Body of pancreas (tissue), 4 donors: ENCODE data around the gene PCMTD2. TPM values are rescaled to one million over a fixed set of nuclear protein-coding genes. Genes with fewer than 3 reads are reported as not detected.
"Not testable (repeated sequence)": the region's sequence is repeated elsewhere in the genome, so short reads cannot be mapped to it uniquely, and the experiment has no call there.

ENCODE experiments used
- ATAC-seq: fragments of 150-250 bp; one replicate; pipeline ENCODE4 v1.9.1; 2016
- DNase-seq, 4 donors: peaks; one replicate each; pipeline ENCODE4 v3.0.0-alpha.2; 2019
- H3K27ac ChIP-seq, 4 donors: fragments of 200-600 bp; sonication (generic); 1 replicate in 3 of 4; 2 replicates in 1 of 4; pipeline versions ENCODE4 v1.5.1 to v1.6.1; 2016 to 2019; ENCODE audit warnings: mild to moderate bottlenecking in 1 of 4, mixed read lengths in 1 of 4, moderate library complexity in 1 of 4
- H3K27me3 ChIP-seq, 2 donors: fragments of 200-600 bp; sonication (generic); one replicate each; pipeline ENCODE4 v1.6.0; 2016; ENCODE audit warnings: mild to moderate bottlenecking in 1 of 2
- H3K36me3 ChIP-seq, 2 donors: fragments of 200-600 bp; sonication (generic); replicated peaks in 1 of 2; 2 replicates each; pipeline ENCODE4 v1.5.1; 2016; ENCODE audit warnings: low read depth in 2 of 2; ENCODE audit not compliant: insufficient read depth in 1 of 2
- H3K4me1 ChIP-seq: fragments of 200-600 bp; sonication (generic); one replicate; pipeline ENCODE4 v1.6.0; 2016
- H3K4me3 ChIP-seq, 2 donors: fragments of 200-600 bp; sonication (generic); 1 replicate in 1 of 2; 2 replicates in 1 of 2; pipeline ENCODE4 v1.5.1; 2016 to 2019
- H3K9me3 ChIP-seq, 3 donors: fragments of 200-600 bp; sonication (generic); 1 replicate in 2 of 3; 2 replicates in 1 of 3; pipeline ENCODE4 v1.5.1; 2016
- CTCF ChIP-seq, 7 experiments: fragments of 450-650 bp in 4 of 7; fragments of 200-600 bp in 3 of 7; sonication (generic) in 3 of 7; IDR thresholded peaks; one replicate each; pipeline ENCODE4 v1.5.1; 2016 to 2019; ENCODE audit warnings: antibody characterized with exemption in 7 of 7
- POLR2A ChIP-seq, 3 donors: fragments of 450-650 bp; IDR thresholded peaks; one replicate each; pipeline ENCODE4 v1.6.1; 2016; ENCODE audit warnings: antibody characterized with exemption in 3 of 3, mild to moderate bottlenecking in 2 of 3
- WGBS, 2 donors: methylation state at CpG; one replicate each; pipeline ENCODE4 v1.1.5; 2017; 5-methylcytosine and 5-hydroxymethylcytosine counted together
- intact Hi-C: fragments of 100-400 bp; cut with DNase I; formaldehyde crosslinking; loops from one replicate; pipeline ENCODE4 v1.15.1; 2023
- total RNA-seq, 2 donors: library from RNA; depleted of rRNA; stranded (reverse); fragments of >200 nt; gene quantifications; one replicate each; pipeline ENCODE4 v1.1.0, GENCODE V29; 2016

PCMTD2 gene
- total RNA-seq, 2 donors from 2014 or later = 25.1 to 45.9 TPM

- peaks cover 13% of the 10 kb centered on the region for H3K4me1 ChIP-seq
- no peaks in the 10 kb centered on the region for H3K27me3 ChIP-seq
- peak in 1 of 4 donors; percentile 11 for DNase-seq
- H3K36me3 ChIP-seq = no peaks in the 10 kb centered on the region
- TF ChIP-seq CTCF (IDR thresholded peaks at IDR 0.05) (no peak), POLR2A (IDR thresholded peaks at IDR 0.05) (no peak)
- intact Hi-C loops = no loop called here
- H3K4me3 ChIP-seq = no peak overlapping the region
- H3K9me3 ChIP-seq = no peaks in the 10 kb centered on the region
- ATAC-seq = no peak
- 73 to 83% methylated on average over 6 to 9 of the region's 11 CpGs for WGBS, 2 donors
- peak overlapping the region in 3 of 4 donors; percentile 8 to 51 (median 9) for H3K27ac ChIP-seq
Measured at GRCh38 chr20:64234291-64234791, 21.2 kb upstream of the PCMTD2 start.

GRCh38 chr20:64234921-64235565, 20.5 kb upstream of the PCMTD2 start:
- ATAC-seq, H3K9me3 ChIP-seq, H3K4me3 ChIP-seq, H3K27ac ChIP-seq, H3K36me3 ChIP-seq, H3K27me3 ChIP-seq, intact Hi-C loops: not testable (repeated sequence)
- WGBS, 2 donors = 84% methylated on average over 15 of the region's 17 CpGs; no CpG with 5 or more reads in 1 of the 2 donors
- peaks cover 13% of the 10 kb centered on the region for H3K4me1 ChIP-seq
- DNase-seq = peak in 1 of 4 donors; percentile 9

GRCh38 chr20:64236137-64237088, 19.1 kb upstream of the PCMTD2 start:
- TF ChIP-seq CTCF (IDR thresholded peaks at IDR 0.05) = no peak
- no peak for TF ChIP-seq POLR2A (IDR thresholded peaks at IDR 0.05)
- H3K4me1 ChIP-seq = peaks cover 13% of the 10 kb centered on the region
- H3K27ac ChIP-seq = no peak overlapping the region
- H3K4me3 ChIP-seq = no peak overlapping the region
- no peaks in the 10 kb centered on the region for H3K9me3 ChIP-seq
- 82 to 83% methylated on average over 17 to 20 of the region's 27 CpGs for WGBS, 2 donors
- intact Hi-C loops = no loop called here
- DNase-seq (no peak), ATAC-seq (no peak)
- no peaks in the 10 kb centered on the region for H3K27me3 ChIP-seq
- no peaks in the 10 kb centered on the region for H3K36me3 ChIP-seq

GRCh38 chr20:64237316-64237715, 18.2 kb upstream of the PCMTD2 start:
- no peaks in the 10 kb centered on the region for H3K27me3 ChIP-seq
- intact Hi-C loops = no loop called here
- ATAC-seq (no peak), DNase-seq (no peak)
- peaks cover 13% of the 10 kb centered on the region for H3K4me1 ChIP-seq
- TF ChIP-seq POLR2A (IDR thresholded peaks at IDR 0.05) (no peak), CTCF (IDR thresholded peaks at IDR 0.05) (no peak)
- no peak overlapping the region for H3K27ac ChIP-seq
- no peaks in the 10 kb centered on the region for H3K36me3 ChIP-seq
- no peaks in the 10 kb centered on the region for H3K9me3 ChIP-seq
- no peak overlapping the region for H3K4me3 ChIP-seq
- 82 to 87% methylated on average over 13 to 17 of the region's 17 CpGs for WGBS, 2 donors

- Histone ChIP-seq H3K4me3 (no peak overlapping the region), H3K4me1 (peaks cover 9% of the 10 kb centered on the region), H3K36me3 (no peaks in the 10 kb centered on the region), H3K27me3 (no peaks in the 10 kb centered on the region), H3K9me3 (no peaks in the 10 kb centered on the region), H3K27ac (no peak overlapping the region)
- 65 to 68% methylated on average over 11 of the region's 11 CpGs for WGBS, 2 donors
- TF ChIP-seq POLR2A (IDR thresholded peaks at IDR 0.05) (no peak), CTCF (IDR thresholded peaks at IDR 0.05) (no peak)
- ATAC-seq = no peak
- intact Hi-C loops = no loop called here
- no peak for DNase-seq
Measured at GRCh38 chr20:64238115-64238825, 17.3 kb upstream of the PCMTD2 start.
